ENCODE data around the gene TINCR.

The TINCR gene

DNA sequence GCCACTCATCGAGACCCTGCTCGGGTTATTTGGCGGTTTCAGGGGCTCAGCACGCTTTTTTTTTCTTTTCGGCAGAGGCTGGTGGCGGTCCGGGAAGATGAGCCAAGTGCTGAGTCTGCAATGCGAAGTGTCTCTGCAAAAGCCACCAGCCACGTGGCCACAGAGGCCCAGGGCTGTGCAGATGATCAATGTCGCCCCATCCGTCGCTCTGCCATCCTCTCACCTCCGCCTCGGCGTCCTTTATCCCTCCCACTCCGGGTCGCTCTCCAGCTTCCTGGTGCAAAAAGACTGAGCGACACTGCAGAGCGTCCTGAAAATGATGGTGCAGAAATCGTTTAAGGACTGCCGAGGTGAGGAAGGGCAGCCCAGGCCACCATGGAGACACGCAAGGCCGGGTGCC lies 55.0 kb downstream of the TINCR start:
- no peak for DNase-seq (ENCODE audit: low read depth in 3 of 3)

Measured in stimulated activated CD4-positive, alpha-beta T cell treated with anti-CD3 and anti-CD28 coated beads, TNF-alpha, amount 100 ng/mL, for 24 hours (primary cell).